Panc1 (cell line): ENCODE results near the gene SCAANT1. TPM values are rescaled to one million over a fixed set of nuclear protein-coding genes. Genes with fewer than 3 reads are reported as not detected.

Experiments used
- ATAC-seq: fragments of 200-7000 bp; cut with Tn5 transposase; 2 replicates; pipeline ENCODE4 v1.9.1; 2020; ENCODE audit warnings: mild to moderate bottlenecking, moderate library complexity
- BruUV-seq: library from RNA; stranded (reverse); fragments of 400-500 nt; replicated peaks from 2 replicates; lab custom pipeline; 2021; lab: Mats Ljungman, UMichigan
- CTCF ChIA-PET: fragments of 300-600 bp; sonication (Branson Sonifier 250); formaldehyde crosslinking; loops from one replicate; lab custom pipeline; 2022; ENCODE audit warnings: antibody characterized with exemption; lab: Charles Lee
- POLR2A ChIA-PET: fragments of 300-600 bp; sonication (Branson Sonifier 250); formaldehyde crosslinking; loops from one replicate; lab custom pipeline; 2022; ENCODE audit warnings: antibody characterized with exemption; lab: Charles Lee
- DNase-seq: peaks from one replicate; pipeline ENCODE4 v3.0.0-alpha.2; 2010; ENCODE audit warnings: low read depth, low spot score
- H3K27ac ChIP-seq: 2 replicates; pipeline ENCODE4 v1.5.1; 2011; ENCODE audit warnings: mild to moderate bottlenecking, low read length, inconsistent platforms
- H3K27me3 ChIP-seq: fragments of 200-500 bp; sonication (Bioruptor generic); 2 replicates; pipeline ENCODE4 v1.6.0; 2014; ENCODE audit warnings: low read length, inconsistent platforms; ENCODE audit not compliant: control insufficient read depth, insufficient read depth
- H3K36me3 ChIP-seq: fragments of 200-500 bp; sonication (Bioruptor generic); 2 replicates; pipeline ENCODE4 v1.5.1; 2014; ENCODE audit warnings: inconsistent platforms, mild to moderate bottlenecking, low read length, moderate library complexity; ENCODE audit not compliant: control insufficient read depth, insufficient read depth
- H3K4me1 ChIP-seq: 2 replicates; pipeline ENCODE4 v1.5.1; 2011; ENCODE audit warnings: inconsistent platforms, mild to moderate bottlenecking, low read length, moderate library complexity; ENCODE audit not compliant: control insufficient read depth, insufficient read depth
- H3K4me3 ChIP-seq, 2 experiments: 2 replicates each; pipeline ENCODE4 v1.5.1; 2011 to 2012; ENCODE audit warnings: low read depth in 2 of 2, low read length in 2 of 2, mild to moderate bottlenecking in 2 of 2, inconsistent platforms in 1 of 2, moderate library complexity in 1 of 2
- H3K9me3 ChIP-seq: fragments of 200-500 bp; sonication (Bioruptor generic); 2 replicates; pipeline ENCODE4 v1.5.1; 2014; ENCODE audit warnings: low read depth, mild to moderate bottlenecking, inconsistent platforms, low read length, moderate library complexity; ENCODE audit not compliant: control insufficient read depth, insufficient read depth
- CTCF ChIP-seq: fragments of 450-650 bp; IDR thresholded peaks from 2 replicates; pipeline ENCODE4 v1.5.1; 2017; ENCODE audit warnings: mild to moderate bottlenecking
- POLR2AphosphoS5 ChIP-seq: IDR thresholded peaks from 2 replicates; pipeline ENCODE4 v1.6.1; 2012; ENCODE audit warnings: mild to moderate bottlenecking, low read depth, low read length, moderate library complexity
- SIN3A ChIP-seq: IDR thresholded peaks from 2 replicates; pipeline ENCODE4 v1.6.1; 2012; ENCODE audit warnings: low read depth, mild to moderate bottlenecking, low read length, moderate library complexity, borderline replicate concordance; ENCODE audit not compliant: insufficient read depth
- TCF7L2 ChIP-seq: IDR thresholded peaks from 2 replicates; pipeline ENCODE4 v1.6.1; 2011; ENCODE audit warnings: mild to moderate bottlenecking, low read depth, low read length, inconsistent platforms
- in situ Hi-C: cut with HindIII; loops from 2 replicates; pipeline ENCODE4 v1.10.0; 2016; ENCODE audit warnings: low sequenced_read_pairs, low pct_unique_long_range_greater_than_20kb
- intact Hi-C: fragments of 100-400 bp; cut with micrococcal nuclease; formaldehyde crosslinking; loops from one replicate; pipeline ENCODE4 v1.10.0; 2022; ENCODE audit not compliant: unreplicated experiment
- total RNA-seq: library from RNA; stranded (reverse); gene quantifications from one replicate; pipeline ENCODE4 v1.2.1, GENCODE V29; 2021; ENCODE audit not compliant: unreplicated experiment
- TF ChIP-seq, protein P1 (sequence below), 2 experiments: IDR thresholded peaks; 2 replicates each; pipeline ENCODE4 v1.6.1; 2011 to 2012; ENCODE audit warnings: low read depth in 2 of 2, control low read depth in 1 of 2, low read length in 1 of 2, mild to moderate bottlenecking in 1 of 2, moderate library complexity in 1 of 2; ENCODE audit not compliant: insufficient read depth in 1 of 2

Gene SCAANT1
- total RNA-seq, 1 experiment from 2014 or later, result not detected

DNA sequence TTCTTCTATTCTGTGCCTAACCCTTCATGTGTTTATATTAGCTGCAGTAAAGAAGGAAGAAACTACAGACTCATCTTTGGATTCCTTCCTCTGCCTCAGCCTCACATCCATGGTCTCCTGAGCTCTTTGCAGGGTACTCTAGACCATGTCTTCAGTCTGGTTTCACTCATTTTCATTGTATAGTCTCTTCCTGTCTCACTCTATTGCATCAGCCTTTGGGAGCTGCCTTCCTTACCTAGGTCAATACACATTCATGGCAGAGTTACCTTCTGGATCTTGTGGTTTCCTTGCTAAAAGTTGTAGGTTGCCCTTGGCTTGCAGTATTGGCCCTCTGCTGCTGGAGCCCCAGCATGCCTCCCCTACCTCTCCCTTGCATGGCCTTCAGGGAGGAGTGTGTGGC lies 31.5 kb upstream of the SCAANT1 start:
- Histone ChIP-seq H3K27ac (no peak overlapping the region), H3K9me3 (no peaks in the 10 kb centered on the region), H3K4me1 (no peaks in the 10 kb centered on the region; the same call in 1 of the 2 replicates), H3K36me3 (no peaks in the 10 kb centered on the region), H3K27me3 (no peaks in the 10 kb centered on the region), H3K4me3 (no peak overlapping the region)
- DNase-seq (no peak), ATAC-seq (no peak)
- ChIA-PET CTCF (no interaction called here), POLR2A (no interaction called here)
- BruUV-seq, result no TSS peak
- intact Hi-C loops, result no loop called here
- in situ Hi-C loops, result no loop called here
- TF ChIP-seq TCF7L2 (no peak), POLR2AphosphoS5 (no peak), CTCF (no peak), SIN3A (no peak)
- TF ChIP-seq, protein P1, sequence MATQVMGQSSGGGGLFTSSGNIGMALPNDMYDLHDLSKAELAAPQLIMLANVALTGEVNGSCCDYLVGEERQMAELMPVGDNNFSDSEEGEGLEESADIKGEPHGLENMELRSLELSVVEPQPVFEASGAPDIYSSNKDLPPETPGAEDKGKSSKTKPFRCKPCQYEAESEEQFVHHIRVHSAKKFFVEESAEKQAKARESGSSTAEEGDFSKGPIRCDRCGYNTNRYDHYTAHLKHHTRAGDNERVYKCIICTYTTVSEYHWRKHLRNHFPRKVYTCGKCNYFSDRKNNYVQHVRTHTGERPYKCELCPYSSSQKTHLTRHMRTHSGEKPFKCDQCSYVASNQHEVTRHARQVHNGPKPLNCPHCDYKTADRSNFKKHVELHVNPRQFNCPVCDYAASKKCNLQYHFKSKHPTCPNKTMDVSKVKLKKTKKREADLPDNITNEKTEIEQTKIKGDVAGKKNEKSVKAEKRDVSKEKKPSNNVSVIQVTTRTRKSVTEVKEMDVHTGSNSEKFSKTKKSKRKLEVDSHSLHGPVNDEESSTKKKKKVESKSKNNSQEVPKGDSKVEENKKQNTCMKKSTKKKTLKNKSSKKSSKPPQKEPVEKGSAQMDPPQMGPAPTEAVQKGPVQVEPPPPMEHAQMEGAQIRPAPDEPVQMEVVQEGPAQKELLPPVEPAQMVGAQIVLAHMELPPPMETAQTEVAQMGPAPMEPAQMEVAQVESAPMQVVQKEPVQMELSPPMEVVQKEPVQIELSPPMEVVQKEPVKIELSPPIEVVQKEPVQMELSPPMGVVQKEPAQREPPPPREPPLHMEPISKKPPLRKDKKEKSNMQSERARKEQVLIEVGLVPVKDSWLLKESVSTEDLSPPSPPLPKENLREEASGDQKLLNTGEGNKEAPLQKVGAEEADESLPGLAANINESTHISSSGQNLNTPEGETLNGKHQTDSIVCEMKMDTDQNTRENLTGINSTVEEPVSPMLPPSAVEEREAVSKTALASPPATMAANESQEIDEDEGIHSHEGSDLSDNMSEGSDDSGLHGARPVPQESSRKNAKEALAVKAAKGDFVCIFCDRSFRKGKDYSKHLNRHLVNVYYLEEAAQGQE (IDR thresholded peaks at IDR 0.05; ENCODE audit: insufficient read depth in 1 of 2, low read depth in 2 of 2, low read length in 1 of 2), result no peak

- in situ Hi-C loops (no loop called here), intact Hi-C loops (no loop called here)
- ATAC-seq, result no peak
- DNase-seq, result no peak
- Histone ChIP-seq H3K27ac (no peak overlapping the region), H3K9me3 (no peaks in the 10 kb centered on the region), H3K27me3 (no peaks in the 10 kb centered on the region), H3K36me3 (no peaks in the 10 kb centered on the region), H3K4me1 (no peaks in the 10 kb centered on the region; the same call in 1 of the 2 replicates), H3K4me3 (no peak overlapping the region)
- ChIA-PET CTCF (no interaction called here), POLR2A (no interaction called here)
- BruUV-seq, result no TSS peak
- TF ChIP-seq SIN3A, result no peak
Measured at GRCh38 chr3:63942528-63942927, 30.3 kb upstream of the SCAANT1 start.

DNA sequence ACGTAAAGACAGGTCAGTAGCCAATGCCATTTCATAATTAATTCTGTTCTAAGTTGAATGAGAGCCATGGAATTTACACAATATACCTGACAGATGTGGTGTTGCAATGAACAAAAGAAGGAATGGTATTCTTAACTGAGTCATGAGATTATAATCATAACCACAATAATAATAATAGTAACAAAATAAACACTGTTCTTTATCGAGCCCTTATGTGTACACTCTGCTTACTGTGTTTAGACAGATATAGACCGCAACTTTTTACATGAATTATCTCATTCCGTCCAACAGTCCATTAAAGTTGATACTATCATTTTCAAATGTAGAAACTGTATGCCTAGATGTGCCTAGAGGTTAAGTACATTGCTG lies 28.2 kb upstream of the SCAANT1 start:
- ATAC-seq, result no peak

More for the DNA sequence above, 28.2 kb upstream of the SCAANT1 start:
- in situ Hi-C loops (no loop called here), intact Hi-C loops (no loop called here)
- no peak for DNase-seq
- Histone ChIP-seq H3K4me3 (no peak overlapping the region), H3K27ac (no peak overlapping the region), H3K9me3 (no peaks in the 10 kb centered on the region), H3K4me1 (no peaks in the 10 kb centered on the region; the same call in 1 of the 2 replicates), H3K27me3 (no peaks in the 10 kb centered on the region), H3K36me3 (no peaks in the 10 kb centered on the region)
- ChIA-PET CTCF (no interaction called here), POLR2A (no interaction called here)
- no TSS peak for BruUV-seq
- no peak for TF ChIP-seq TCF7L2
- TF ChIP-seq CTCF, result no peak
- TF ChIP-seq SIN3A, result no peak
- no peak for TF ChIP-seq POLR2AphosphoS5
- TF ChIP-seq, protein P1 (IDR thresholded peaks at IDR 0.05; ENCODE audit: insufficient read depth in 1 of 2, low read depth in 2 of 2, low read length in 1 of 2), result no peak
